Measurements from ENCODE around the gene F7. TPM values are rescaled to one million over a fixed set of nuclear protein-coding genes. Genes with fewer than 3 reads are reported as not detected.

F7 gene
- total RNA-seq, 1 donor from 2014 or later, result not detected

DNA sequence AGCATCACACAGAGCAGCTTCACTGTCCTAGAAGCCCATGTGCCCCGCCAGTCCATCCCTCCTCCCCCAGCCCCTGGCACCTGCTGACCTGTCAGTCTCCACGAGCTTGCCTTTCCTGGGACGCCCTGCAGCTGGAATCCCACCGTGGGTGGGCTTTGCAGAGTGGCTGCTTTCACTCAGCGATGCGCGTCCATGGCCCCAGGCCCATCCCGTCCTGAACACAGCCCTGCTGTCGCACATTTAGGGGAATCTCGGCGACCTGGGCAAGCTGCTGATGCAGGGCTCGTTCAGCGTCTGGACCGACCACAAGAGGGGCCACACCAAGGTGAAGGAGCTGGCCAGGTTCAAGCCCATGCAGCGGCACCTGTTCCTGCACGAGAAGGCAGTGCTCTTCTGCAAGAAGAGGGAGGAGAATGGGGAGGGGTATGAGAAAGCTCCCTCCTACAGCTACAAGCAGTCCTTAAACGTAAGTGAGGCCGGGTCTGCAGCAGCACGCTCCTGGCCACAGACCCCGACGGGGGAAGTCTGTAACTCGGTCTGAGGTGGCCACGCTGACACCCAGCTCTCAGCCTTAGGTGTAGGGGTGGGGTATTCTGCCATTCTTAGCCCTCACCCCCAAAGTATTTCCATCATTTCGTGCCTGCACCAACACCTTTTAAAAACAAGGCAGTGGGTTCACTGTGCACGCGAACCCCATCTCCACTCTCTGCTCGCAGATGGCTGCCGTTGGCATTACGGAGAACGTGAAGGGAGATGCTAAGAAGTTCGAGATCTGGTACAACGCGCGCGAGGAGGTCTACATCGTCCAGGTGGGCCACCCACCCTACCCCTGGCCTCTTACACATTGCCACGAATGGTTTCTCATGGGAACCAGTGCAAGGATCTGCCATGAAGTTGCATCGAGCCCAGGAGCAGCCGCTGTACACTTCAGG is 18.3 kb upstream of the F7 start:
- no peak for DNase-seq
- no peaks in the 10 kb centered on the region for H3K36me3 Mint-ChIP-seq (ENCODE audit: low read depth)
- no peaks in the 10 kb centered on the region for H3K27me3 Mint-ChIP-seq
- no peaks in the 10 kb centered on the region for H3K9me3 Mint-ChIP-seq
- intact Hi-C loops (cut with micrococcal nuclease), result no loop called here
- H3K4me3 Mint-ChIP-seq, result no peak overlapping the region
- no peak overlapping the region for H3K27ac Mint-ChIP-seq
- no peaks in the 10 kb centered on the region for H3K4me1 Mint-ChIP-seq

DNA sequence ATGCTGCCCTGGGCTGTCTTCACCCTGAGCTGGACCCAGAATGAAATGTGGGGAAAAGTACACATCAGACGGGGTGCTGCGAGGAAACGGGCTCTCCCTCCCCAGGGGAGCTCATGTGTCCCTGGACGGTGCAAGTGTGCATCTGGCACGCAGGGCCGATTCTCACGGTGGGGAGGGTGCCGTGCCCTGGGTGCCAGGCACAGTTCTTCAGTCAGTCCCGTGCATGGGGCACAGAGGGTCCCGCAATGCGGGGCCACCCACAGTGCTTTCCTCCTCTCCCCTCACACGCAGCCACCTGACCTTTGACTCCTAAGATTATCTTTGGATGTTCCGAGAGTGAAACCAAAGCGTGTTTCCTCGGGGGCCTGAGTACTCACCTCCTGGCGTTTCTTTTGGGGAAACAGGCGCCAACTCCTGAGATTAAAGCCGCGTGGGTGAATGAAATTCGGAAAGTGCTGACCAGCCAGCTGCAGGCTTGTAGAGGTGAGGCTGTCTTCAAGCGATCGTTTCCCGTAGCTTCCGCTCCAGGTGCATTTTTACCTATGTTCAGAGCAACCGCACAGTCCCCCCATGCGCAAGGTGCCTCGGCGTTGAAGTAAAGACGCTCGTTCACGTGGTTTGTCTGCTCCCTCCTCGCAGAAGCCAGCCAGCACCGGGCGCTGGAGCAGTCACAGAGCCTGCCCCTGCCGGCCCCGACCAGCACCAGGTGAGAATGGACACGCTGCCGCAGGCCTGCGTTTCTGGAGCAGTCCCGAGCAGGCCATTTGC is 17.5 kb upstream of the F7 start:
- no peaks in the 10 kb centered on the region for H3K9me3 Mint-ChIP-seq
- H3K27ac Mint-ChIP-seq, result no peak overlapping the region
- no peak for DNase-seq
- H3K4me1 Mint-ChIP-seq, result no peaks in the 10 kb centered on the region
- intact Hi-C loops (cut with micrococcal nuclease), result no loop called here
- H3K36me3 Mint-ChIP-seq (ENCODE audit: low read depth), result no peaks in the 10 kb centered on the region
- H3K4me3 Mint-ChIP-seq, result no peak overlapping the region
- H3K27me3 Mint-ChIP-seq, result no peaks in the 10 kb centered on the region

DNA sequence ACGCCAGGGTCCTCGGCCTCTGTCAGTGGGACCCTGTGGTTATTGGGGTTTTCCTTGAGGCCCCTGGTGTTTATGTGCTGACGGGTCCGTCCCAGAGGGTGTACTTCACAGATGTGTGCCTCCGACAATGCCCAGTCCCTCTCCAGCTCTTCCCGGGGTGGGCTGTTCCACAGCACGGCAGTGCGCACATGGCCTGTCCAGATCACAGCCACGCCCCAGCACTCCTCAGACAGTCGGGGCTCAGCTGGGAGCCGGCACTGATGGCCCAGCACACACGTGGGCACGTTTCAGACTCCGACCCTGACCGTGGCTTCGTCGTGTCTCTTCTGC is 16.9 kb upstream of the F7 start:
- H3K36me3 Mint-ChIP-seq (ENCODE audit: low read depth), result no peaks in the 10 kb centered on the region
- H3K9me3 Mint-ChIP-seq, result no peaks in the 10 kb centered on the region
- H3K4me3 Mint-ChIP-seq, result no peak overlapping the region
- H3K4me1 Mint-ChIP-seq, result no peaks in the 10 kb centered on the region
- intact Hi-C loops (cut with micrococcal nuclease), result no loop called here
- DNase-seq, result no peak
- H3K27ac Mint-ChIP-seq, result no peak overlapping the region
- H3K27me3 Mint-ChIP-seq, result no peaks in the 10 kb centered on the region

DNA sequence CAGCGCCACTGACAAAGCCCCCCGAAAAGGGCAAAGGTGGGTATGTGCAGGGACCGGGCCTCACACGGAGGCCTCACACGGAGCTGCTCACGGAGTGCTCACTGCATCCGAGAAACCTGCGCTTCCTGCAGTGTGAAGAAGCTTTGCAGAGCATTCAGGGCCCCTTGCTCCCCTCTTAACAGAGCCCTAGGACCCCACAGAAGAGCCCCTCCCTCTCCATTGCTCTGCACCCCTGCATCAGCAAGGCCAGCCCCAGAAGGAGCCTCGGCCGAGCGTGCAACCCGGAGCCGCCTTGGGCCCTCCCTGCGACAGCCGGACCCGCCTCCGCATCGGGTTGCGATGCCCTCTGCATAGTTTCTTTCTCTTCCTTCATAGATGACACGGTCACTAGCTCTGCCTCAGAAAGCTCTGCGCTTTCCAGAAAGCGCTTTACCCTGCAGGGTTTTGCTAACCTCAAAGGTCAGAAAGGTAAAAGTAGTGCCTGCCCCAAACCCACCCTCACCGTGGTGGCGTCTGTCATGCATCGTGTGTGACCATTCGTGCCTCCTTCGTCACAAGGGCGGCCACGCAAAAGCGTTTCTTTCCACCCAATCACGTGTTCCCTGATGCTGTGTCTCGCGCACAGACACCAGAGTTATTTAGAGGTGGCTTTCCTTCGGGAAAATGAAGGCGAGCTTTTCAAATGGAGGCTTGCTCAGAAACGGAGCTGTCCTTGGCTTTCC is 15.7 kb upstream of the F7 start:
- Mint-ChIP-seq H3K27me3 (no peaks in the 10 kb centered on the region), H3K27ac (no peak overlapping the region), H3K36me3 (ENCODE audit: low read depth) (no peaks in the 10 kb centered on the region), H3K4me1 (no peaks in the 10 kb centered on the region), H3K9me3 (no peaks in the 10 kb centered on the region), H3K4me3 (no peak overlapping the region)
- intact Hi-C loops (cut with micrococcal nuclease), result no loop called here
- no peak for DNase-seq

DNA sequence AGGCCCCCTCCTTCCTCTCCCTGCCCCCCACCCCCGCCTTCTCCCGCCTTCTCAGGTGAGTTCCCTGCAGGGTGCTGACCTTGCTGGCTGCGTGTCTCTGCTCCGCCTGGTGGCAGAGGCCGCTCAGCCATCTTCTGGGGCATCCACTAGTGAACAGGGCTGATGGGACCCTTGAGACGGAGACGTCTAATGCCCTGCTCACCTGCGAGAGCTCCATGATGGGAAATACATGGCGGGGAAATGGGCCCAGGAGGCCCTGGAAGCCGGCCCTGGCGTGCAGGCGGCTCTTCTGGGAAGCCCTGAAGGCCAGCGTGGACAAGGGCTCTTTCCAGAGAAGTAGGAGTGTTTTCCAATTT is 15.2 kb upstream of the F7 start:
- Mint-ChIP-seq H3K4me3 (no peak overlapping the region), H3K27me3 (no peaks in the 10 kb centered on the region), H3K36me3 (ENCODE audit: low read depth) (no peaks in the 10 kb centered on the region), H3K4me1 (no peaks in the 10 kb centered on the region), H3K27ac (no peak overlapping the region), H3K9me3 (no peaks in the 10 kb centered on the region)
- intact Hi-C loops (cut with micrococcal nuclease), result no loop called here
- no peak for DNase-seq

DNA sequence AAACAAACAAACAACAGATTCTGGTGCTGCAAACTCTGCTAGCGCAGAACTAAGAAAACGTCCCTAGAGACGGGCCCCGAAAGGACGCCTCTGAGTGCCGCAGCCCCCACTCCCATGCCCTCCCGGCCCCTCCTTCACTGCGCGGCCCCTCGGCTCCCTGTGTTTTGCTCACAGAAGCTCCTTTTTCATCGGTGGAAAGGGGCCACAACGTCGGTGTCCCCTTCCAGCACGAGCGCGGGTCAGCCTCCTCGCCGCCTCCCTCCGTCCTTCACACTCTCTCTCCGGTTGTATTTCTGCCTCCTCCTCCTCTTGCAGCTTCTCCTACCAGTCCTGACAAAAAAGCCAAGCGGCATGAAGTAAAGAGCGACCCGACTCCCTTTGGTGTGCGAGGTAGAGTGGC is 14.8 kb upstream of the F7 start:
- H3K27ac Mint-ChIP-seq, result no peak overlapping the region
- H3K36me3 Mint-ChIP-seq (ENCODE audit: low read depth), result no peaks in the 10 kb centered on the region
- intact Hi-C loops (cut with micrococcal nuclease), result no loop called here
- no peaks in the 10 kb centered on the region for H3K4me1 Mint-ChIP-seq
- no peaks in the 10 kb centered on the region for H3K9me3 Mint-ChIP-seq
- no peaks in the 10 kb centered on the region for H3K27me3 Mint-ChIP-seq
- no peak for DNase-seq
- H3K4me3 Mint-ChIP-seq, result no peak overlapping the region

DNA sequence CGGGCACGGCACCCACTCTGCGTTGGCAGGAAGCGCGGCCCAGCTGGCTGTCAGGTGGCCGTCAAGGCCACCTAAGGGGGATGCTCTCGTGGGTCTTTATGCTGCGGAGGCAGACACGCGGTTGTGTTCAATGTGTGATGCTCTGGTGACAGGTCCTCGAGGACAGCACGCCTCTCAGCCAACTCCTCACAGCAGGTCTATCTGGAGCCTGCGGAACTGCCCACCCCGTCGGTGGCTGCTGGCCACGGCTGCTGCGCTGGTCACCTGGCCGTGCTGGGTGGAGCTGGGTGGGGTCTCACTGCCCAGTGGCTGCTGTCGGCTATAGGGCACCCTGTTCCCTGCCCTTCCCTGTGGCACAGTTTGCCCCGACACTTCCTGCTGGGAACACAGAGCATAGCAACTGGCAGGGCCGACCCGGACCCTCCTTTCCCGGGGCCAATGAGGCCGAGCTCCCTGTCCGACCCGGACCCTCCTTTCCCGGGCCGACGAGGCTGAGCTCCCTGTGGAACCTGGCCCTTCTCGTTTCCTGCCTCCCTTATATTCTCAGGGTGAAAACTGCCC is 14.3 kb upstream of the F7 start:
- DNase-seq, result no peak
- Mint-ChIP-seq H3K36me3 (ENCODE audit: low read depth) (no peaks in the 10 kb centered on the region), H3K27me3 (no peaks in the 10 kb centered on the region), H3K27ac (no peak overlapping the region), H3K9me3 (no peaks in the 10 kb centered on the region), H3K4me3 (no peak overlapping the region), H3K4me1 (no peaks in the 10 kb centered on the region)
- intact Hi-C loops (cut with micrococcal nuclease), result no loop called here

DNA sequence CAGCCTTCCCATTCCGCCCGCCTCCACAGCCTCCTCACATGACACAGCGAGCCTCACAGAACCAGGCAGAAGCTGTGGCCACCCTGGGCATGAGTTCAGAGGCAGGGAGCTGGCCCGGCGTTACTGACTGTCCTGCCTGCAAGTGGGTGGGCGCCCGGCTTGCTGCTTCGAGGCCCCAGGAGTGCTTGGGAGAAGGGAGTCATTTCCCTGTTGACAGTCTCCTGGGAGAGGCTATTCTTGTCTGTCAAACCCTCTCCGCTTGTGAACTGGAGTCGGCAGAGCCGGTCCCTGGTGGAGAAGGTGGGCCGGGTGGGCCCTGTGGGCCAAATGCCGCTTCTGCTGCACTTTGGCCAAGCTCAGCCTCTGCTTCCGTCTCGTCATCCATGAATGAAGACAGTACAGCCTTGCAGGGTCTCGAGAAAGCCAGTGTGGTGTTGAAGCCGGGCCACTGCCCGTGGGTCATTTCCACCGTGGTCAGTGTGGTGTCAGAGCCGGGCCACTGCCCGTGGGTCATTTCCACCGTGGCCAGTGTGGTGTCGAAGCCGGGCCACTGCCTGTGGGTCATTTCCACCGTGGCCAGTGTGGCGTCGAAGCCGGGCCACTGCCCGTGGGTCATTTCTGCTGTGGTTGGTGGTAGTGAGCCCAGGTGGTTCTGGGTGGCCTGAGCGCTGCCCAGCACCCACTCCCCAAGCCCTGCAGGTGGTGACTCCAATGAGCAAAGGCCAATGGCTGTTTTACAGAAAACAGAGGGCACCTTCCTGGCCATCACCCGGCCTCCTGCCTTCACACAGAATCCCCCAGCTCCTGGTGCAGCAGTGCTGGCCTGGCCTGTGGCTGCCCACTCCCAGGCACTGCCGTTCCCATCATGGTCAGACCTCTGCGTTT is 13.5 kb upstream of the F7 start:
- no peak overlapping the region for H3K4me3 Mint-ChIP-seq
- H3K36me3 Mint-ChIP-seq (ENCODE audit: low read depth), result no peaks in the 10 kb centered on the region
- no peaks in the 10 kb centered on the region for H3K9me3 Mint-ChIP-seq
- no peaks in the 10 kb centered on the region for H3K27me3 Mint-ChIP-seq
- H3K4me1 Mint-ChIP-seq, result no peaks in the 10 kb centered on the region
- DNase-seq, result no peak
- intact Hi-C loops (cut with micrococcal nuclease), result no loop called here
- no peak overlapping the region for H3K27ac Mint-ChIP-seq

DNA sequence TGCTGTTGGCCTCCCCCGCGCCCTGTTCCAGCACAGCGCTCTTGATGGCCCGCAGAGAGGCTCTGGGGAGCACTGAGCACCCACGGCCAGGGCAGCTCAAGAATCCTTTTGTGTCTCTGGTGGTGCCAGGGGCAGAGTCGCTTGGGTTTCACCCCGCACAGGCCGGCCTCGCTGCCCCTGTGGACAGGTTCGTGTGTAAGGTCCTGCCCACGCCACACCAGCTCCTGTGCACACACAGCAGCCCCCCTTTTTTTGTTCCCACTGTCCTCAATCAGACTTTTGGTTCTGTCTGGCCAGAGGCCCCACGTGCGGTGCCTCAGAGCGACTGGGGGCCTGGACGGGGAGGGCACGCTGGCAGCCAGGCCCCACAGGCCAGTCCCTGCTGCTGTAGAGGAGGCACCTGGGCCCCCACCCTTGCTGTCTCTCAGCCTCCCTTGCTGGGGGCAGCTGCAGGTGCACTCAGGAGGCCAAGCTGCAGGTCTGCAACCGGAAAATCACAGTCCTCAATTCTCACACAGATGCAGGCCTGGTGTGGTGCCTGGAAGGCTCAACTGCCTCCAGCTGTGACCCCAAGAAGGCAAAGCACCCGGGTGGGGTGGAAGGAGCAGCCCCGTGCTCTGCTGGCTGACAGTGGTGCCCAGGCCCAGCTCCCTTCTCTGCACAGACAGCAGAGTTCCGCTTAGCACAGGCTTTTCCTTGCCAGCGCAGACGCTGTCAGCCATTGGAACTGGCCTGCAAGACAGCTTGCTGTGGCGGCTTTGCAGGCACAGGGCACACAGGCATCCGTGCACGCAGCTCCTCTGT is 12.6 kb upstream of the F7 start:
- intact Hi-C loops (cut with micrococcal nuclease), result no loop called here
- Mint-ChIP-seq H3K27ac (no peak overlapping the region), H3K27me3 (no peaks in the 10 kb centered on the region), H3K4me3 (no peak overlapping the region), H3K36me3 (ENCODE audit: low read depth) (no peaks in the 10 kb centered on the region), H3K4me1 (no peaks in the 10 kb centered on the region), H3K9me3 (no peaks in the 10 kb centered on the region)
- DNase-seq, result no peak

DNA sequence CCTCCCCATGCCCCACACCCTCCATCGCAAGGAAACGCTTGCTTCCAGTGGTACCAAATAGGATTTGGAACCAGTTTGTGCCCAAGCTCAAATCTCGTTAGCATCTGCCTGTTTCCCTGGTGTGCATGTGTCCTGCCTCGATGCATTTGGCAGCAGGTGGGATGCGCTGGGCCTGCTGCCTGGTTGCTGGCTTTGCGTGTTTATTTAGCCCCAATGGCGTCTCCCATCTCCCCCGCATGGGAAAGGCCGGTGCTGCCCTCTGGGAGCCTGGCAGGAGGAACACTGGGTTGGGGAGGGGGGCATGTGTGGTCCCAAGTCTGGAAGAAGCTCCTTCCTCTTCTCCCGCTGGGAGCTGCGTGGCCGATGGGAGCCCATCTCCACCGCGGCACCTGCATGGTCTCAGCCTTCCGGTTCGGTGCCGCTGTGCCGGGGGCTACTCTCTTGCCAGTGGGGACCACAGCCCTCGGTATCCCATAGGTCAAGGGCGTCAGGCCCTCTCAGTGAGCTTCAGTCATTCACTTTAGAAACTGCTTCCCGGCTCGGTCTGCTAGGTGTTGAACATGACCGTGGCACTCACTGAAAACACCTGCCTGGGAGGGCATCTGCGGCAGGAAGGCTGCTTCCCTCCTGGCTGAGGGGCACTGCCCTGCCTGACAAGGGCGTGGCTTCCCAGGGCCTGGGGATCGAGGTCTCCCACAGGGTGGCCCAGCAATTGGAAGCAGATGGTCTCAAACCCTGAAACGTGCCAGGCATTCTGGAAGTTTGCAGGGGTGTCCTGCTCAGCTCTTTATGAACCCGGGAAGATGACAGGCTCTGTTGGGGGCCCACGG is 11.8 kb upstream of the F7 start:
- no peaks in the 10 kb centered on the region for H3K36me3 Mint-ChIP-seq (ENCODE audit: low read depth)
- intact Hi-C loops (cut with micrococcal nuclease), result no loop called here
- H3K27me3 Mint-ChIP-seq, result no peaks in the 10 kb centered on the region
- H3K27ac Mint-ChIP-seq, result no peak overlapping the region
- H3K9me3 Mint-ChIP-seq, result no peaks in the 10 kb centered on the region
- no peaks in the 10 kb centered on the region for H3K4me1 Mint-ChIP-seq
- H3K4me3 Mint-ChIP-seq, result no peak overlapping the region
- no peak for DNase-seq

DNA sequence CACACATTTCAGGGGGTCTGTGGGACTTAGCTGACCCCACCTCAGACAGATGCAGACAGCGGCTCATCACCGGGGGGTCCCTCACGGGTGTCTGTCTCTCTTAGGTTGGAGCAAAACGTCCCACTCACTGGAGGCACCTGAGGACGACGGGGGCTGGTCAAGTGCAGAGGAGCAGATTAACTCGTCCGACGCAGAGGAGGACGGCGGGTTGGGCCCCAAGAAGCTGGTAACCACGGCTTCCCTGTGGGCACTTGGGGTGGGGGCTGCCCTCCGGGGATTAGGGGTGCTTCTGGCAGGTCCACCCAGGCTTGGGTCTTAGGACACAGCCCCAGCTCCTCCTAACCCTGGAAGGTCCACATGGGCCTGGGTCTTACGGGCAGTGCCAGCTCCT is 11.2 kb upstream of the F7 start:
- Mint-ChIP-seq H3K4me3 (no peak overlapping the region), H3K4me1 (no peaks in the 10 kb centered on the region)
- intact Hi-C loops (cut with micrococcal nuclease), result no loop called here

More for the DNA sequence above, 11.2 kb upstream of the F7 start:
- no peak for DNase-seq
- no peaks in the 10 kb centered on the region for H3K36me3 Mint-ChIP-seq (ENCODE audit: low read depth)
- H3K27ac Mint-ChIP-seq, result no peak overlapping the region
- H3K27me3 Mint-ChIP-seq, result no peaks in the 10 kb centered on the region
- H3K9me3 Mint-ChIP-seq, result no peaks in the 10 kb centered on the region

Data from activated CD4-positive, alpha-beta T cell treated with anti-CD3 and anti-CD28 coated beads, Interleukin-2, amount 10 ng/mL, durations not matched to agents 24 days and 14 days (primary cell).